GM12878 (cell line): Measurements from ENCODE around the gene TAB2. TPM values are rescaled to one million over a fixed set of nuclear protein-coding genes. Genes with fewer than 3 reads are reported as not detected.

Source experiments
- ATAC-seq: fragments of 200-7000 bp; cut with Tn5 transposase; 3 replicates; pipeline ENCODE4 v1.9.1; 2020; ENCODE audit warnings: mild to moderate bottlenecking, moderate library complexity
- BruUV-seq: library from RNA; stranded (reverse); fragments of 400-500 nt; replicated peaks from 2 replicates; lab custom pipeline; 2021; lab: Mats Ljungman, UMichigan
- CTCF ChIA-PET: fragments of 300-600 bp; sonication (Branson Sonifier 250); formaldehyde crosslinking; extraction: SDS; loops from one replicate; lab custom pipeline; 2021; ENCODE audit warnings: inconsistent platforms; lab: Yijun Ruan, JAX
- POLR2A ChIA-PET: fragments of 350-600 bp; formaldehyde crosslinking; extraction: SDS; loops from one replicate; lab custom pipeline; 2021; ENCODE audit warnings: inconsistent platforms; lab: Charles Lee
- RAD21 ChIA-PET: fragments of 300-600 bp; sonication (Branson Sonifier 250); formaldehyde crosslinking; loops from one replicate; lab custom pipeline; 2023; ENCODE audit warnings: antibody characterized with exemption; ENCODE audit not compliant: unreplicated experiment; lab: Charles Lee
- SMC1A ChIA-PET: fragments of 300-600 bp; sonication (Branson Sonifier 250); formaldehyde crosslinking; loops from one replicate; lab custom pipeline; 2023; ENCODE audit not compliant: unreplicated experiment, uncharacterized antibody; lab: Charles Lee
- DNase-seq: peaks from one replicate; pipeline ENCODE4 v3.0.0-alpha.2; 2011; ENCODE audit warnings: low read depth, low spot score
- FAIRE-seq: peaks from 3 replicates; lab custom pipeline; 2011; peaks lifted over from hg19 to GRCh38; lab: Jason Lieb, UNC
- H2AFZ ChIP-seq: 2 replicates; pipeline ENCODE4 v1.6.0; 2011; ENCODE audit warnings: low read depth, low read length, control low read depth; ENCODE audit not compliant: control insufficient read depth
- H3K27ac ChIP-seq: 2 replicates; pipeline ENCODE4 v1.5.1; 2011; ENCODE audit warnings: control low read depth; ENCODE audit not compliant: control insufficient read depth, insufficient read depth
- H3K27me3 ChIP-seq, 2 experiments: replicated peaks in 1 of 2; 2 replicates each; pipeline versions ENCODE4 v1.6.0 to v1.6.1; 2011; ENCODE audit warnings: low read length in 1 of 2; ENCODE audit not compliant: control insufficient read depth in 2 of 2, insufficient read depth in 2 of 2
- H3K36me3 ChIP-seq, 2 experiments: 2 replicates each; pipeline ENCODE4 v1.5.1; 2011; ENCODE audit warnings: low read length in 1 of 2; ENCODE audit not compliant: control insufficient read depth in 2 of 2, insufficient read depth in 2 of 2
- H3K4me1 ChIP-seq: 2 replicates; pipeline ENCODE4 v1.6.1; 2011; ENCODE audit warnings: mild to moderate bottlenecking, low read length, moderate library complexity, mixed read lengths; ENCODE audit not compliant: control insufficient read depth, insufficient read depth
- H3K4me2 ChIP-seq: 2 replicates; pipeline ENCODE4 v1.6.0; 2011; ENCODE audit warnings: control low read depth; ENCODE audit not compliant: control insufficient read depth, insufficient read depth
- H3K4me3 ChIP-seq: fragments of 200-600 bp; sonication (generic); 2 replicates; pipeline ENCODE4 v1.5.1; 2016
- H3K79me2 ChIP-seq: 2 replicates; pipeline ENCODE4 v1.6.0; 2011; ENCODE audit warnings: low read length; ENCODE audit not compliant: control insufficient read depth, insufficient read depth
- H3K9ac ChIP-seq: 2 replicates; pipeline ENCODE4 v1.8.0; 2011; ENCODE audit warnings: low read length, control low read depth, mixed read lengths; ENCODE audit not compliant: control insufficient read depth, insufficient read depth
- H3K9me3 ChIP-seq: replicated peaks from 3 replicates; pipeline ENCODE4 v1.5.1; 2011; ENCODE audit warnings: mild to moderate bottlenecking, low read length; ENCODE audit not compliant: control insufficient read depth, insufficient read depth
- H4K20me1 ChIP-seq: 2 replicates; pipeline ENCODE4 v1.6.0; 2011; ENCODE audit not compliant: control insufficient read depth, insufficient read depth
- BCL11A ChIP-seq: IDR thresholded peaks from 2 replicates; pipeline ENCODE4 v1.6.1; 2011; ENCODE audit warnings: low read depth, low read length
- BRCA1 ChIP-seq: IDR thresholded peaks from 2 replicates; pipeline ENCODE4 v1.6.1; 2011; ENCODE audit warnings: low read depth, low read length, improper control_type of control experiment
- CEBPB ChIP-seq, 2 experiments: fragments of 150-350 bp in 1 of 2; IDR thresholded peaks; 2 replicates each; pipeline ENCODE4 v1.6.1; 2012 to 2014; ENCODE audit warnings: low read depth in 2 of 2, low read length in 2 of 2, borderline replicate concordance in 1 of 2, inconsistent platforms in 1 of 2
- DPF2 ChIP-seq: fragments of 450-650 bp; IDR thresholded peaks from 2 replicates; pipeline ENCODE4 v1.6.1; 2017; ENCODE audit warnings: mild to moderate bottlenecking
- JUND ChIP-seq: IDR thresholded peaks from 2 replicates; pipeline ENCODE4 v1.6.1; 2012; ENCODE audit warnings: low read depth, mild to moderate bottlenecking, low read length, improper control_type of control experiment, moderate library complexity
- NBN ChIP-seq: fragments of 450-650 bp; IDR thresholded peaks from 2 replicates; pipeline ENCODE4 v1.6.1; 2016
- PAX8 ChIP-seq: fragments of 450-650 bp; IDR thresholded peaks from 2 replicates; pipeline ENCODE4 v1.6.1; 2017; ENCODE audit warnings: mild to moderate bottlenecking, moderate library complexity
- PML ChIP-seq: IDR thresholded peaks from 2 replicates; pipeline ENCODE4 v1.6.1; 2012; ENCODE audit warnings: low read length, inconsistent platforms
- STAT1 ChIP-seq: fragments of 450-650 bp; conservative IDR thresholded peaks from 2 replicates; pipeline ENCODE4 v1.6.1; 2014; ENCODE audit warnings: antibody characterized with exemption, mild to moderate bottlenecking
- TARDBP ChIP-seq: IDR thresholded peaks from 2 replicates; pipeline ENCODE4 v1.6.1; 2016; ENCODE audit warnings: borderline replicate concordance
- YBX1 ChIP-seq: fragments of 450-650 bp; IDR thresholded peaks from 2 replicates; pipeline ENCODE4 v1.6.1; 2016; ENCODE audit warnings: antibody characterized with exemption
- ZZZ3 ChIP-seq: IDR thresholded peaks from 2 replicates; pipeline ENCODE4 v1.6.1; 2011; ENCODE audit warnings: low read depth; ENCODE audit not compliant: control insufficient read depth, insufficient read length
- whole genome bisulfite sequencing: methylation state at CpG from one replicate; pipeline ENCODE4 v1.1.6; 2016; ENCODE audit warnings: low lambda C conversion rate; ENCODE audit not compliant: insufficient replicate concordance, insufficient coverage; ENCODE audit errors: missing lambda C conversion rate; 5-methylcytosine and 5-hydroxymethylcytosine counted together
- in situ Hi-C: fragments of 300-500 bp; cut with MboI; formaldehyde crosslinking; loops from 9 replicates; pipeline ENCODE4 v1.14.3; 2018; ENCODE audit warnings: mixed read lengths
- intact Hi-C: fragments of 100-400 bp; cut with micrococcal nuclease; formaldehyde crosslinking; loops from one replicate; pipeline ENCODE4 v1.14.2; 2022; ENCODE audit not compliant: unreplicated experiment
- polyA plus RNA-seq, 11 experiments: library from polyadenylated mRNA; depleted of rRNA in 4 of 11; unstranded in 6 of 11; stranded (reverse) in 5 of 11; fragments of >200 nt; fragmentation: Nextera tagmentation in 4 of 11; fragmentation: Illumina TruSeq in 1 of 11; extraction: Ambion mirVana in 4 of 11; extraction: Trizol in 1 of 11; gene quantifications; 1 replicate in 1 of 11; 2 replicates in 10 of 11; pipeline versions ENCODE4 v1.2.1 to v1.2.3, GENCODE V29; 2011 to 2016; ENCODE audit warnings: inconsistent platforms in 2 of 11, missing spikeins in 2 of 11, low read depth in 1 of 11
- total RNA-seq, 4 experiments: library from RNA; depleted of rRNA in 3 of 4; stranded (reverse); fragments of >200 nt in 3 of 4; fragmentation: Illumina TruSeq in 1 of 4; extraction: Trizol in 1 of 4; gene quantifications; 2 replicates each; pipeline versions ENCODE4 v1.2.1 to v1.2.3, GENCODE V29; 2013 to 2021
- TF ChIP-seq, protein P1 (sequence below): fragments of 450-650 bp; IDR thresholded peaks from 2 replicates; pipeline ENCODE4 v1.6.1; 2018; ENCODE audit warnings: borderline replicate concordance, mild to moderate bottlenecking; ENCODE audit not compliant: partially characterized antibody
- TF ChIP-seq, protein P2 (sequence below): IDR thresholded peaks from 2 replicates; pipeline ENCODE4 v1.6.1; 2011; ENCODE audit warnings: low read depth, low read length, improper control_type of control experiment, borderline replicate concordance
- TF ChIP-seq, protein P3 (sequence below): IDR thresholded peaks from 2 replicates; pipeline ENCODE4 v1.6.1; 2012; ENCODE audit warnings: low read depth, low read length, improper control_type of control experiment
- TF ChIP-seq, protein P4 (sequence below): IDR thresholded peaks from 2 replicates; pipeline ENCODE4 v1.6.1; 2012; ENCODE audit warnings: low read depth, low read length, improper control_type of control experiment

TAB2 gene
- total and polyA plus RNA-seq, 10 of the 15 experiments (the other 5 are each of a cell fraction or from before 2014, with no cell fraction given) = 8.9 to 66.3 (median 23.0) TPM

DNA sequence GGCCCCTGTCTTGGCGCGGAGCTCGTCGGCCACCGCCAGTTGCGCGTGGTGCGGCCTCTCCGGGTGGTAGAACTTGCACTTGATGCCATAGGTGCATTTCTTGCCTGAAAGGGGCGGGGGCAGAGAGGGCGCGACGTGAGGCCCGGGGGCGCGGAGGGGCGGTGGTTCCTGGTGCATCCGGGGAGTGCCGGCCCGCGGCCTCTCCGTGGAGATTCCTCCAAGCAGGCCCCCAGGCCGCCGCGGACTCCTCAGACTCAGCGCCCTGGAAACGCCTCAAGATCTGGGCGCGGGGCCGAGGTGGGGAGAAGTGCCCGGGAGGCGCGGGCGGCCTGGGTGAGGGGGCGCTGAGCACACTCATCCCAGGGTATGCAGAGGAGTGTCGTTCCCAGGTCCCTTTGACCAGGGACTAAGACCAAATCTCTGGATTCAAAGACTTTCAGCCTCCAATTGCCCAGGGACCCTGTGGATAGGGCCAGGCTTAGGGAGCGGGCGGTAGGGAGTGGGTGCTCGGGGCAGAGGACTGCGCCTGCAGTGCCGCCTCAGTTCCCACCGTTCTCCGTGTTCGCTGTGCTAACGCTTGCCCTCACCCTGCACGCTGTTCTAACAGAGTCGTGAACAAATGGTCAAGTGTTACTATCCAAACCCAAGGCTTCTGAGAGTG is 134.0 kb downstream of the TAB2 start:
- no peak for FAIRE-seq
- H3K9me3 ChIP-seq = no peaks in the 10 kb centered on the region; the same call in 2 of the 3 replicates
- TF ChIP-seq, protein P1, sequence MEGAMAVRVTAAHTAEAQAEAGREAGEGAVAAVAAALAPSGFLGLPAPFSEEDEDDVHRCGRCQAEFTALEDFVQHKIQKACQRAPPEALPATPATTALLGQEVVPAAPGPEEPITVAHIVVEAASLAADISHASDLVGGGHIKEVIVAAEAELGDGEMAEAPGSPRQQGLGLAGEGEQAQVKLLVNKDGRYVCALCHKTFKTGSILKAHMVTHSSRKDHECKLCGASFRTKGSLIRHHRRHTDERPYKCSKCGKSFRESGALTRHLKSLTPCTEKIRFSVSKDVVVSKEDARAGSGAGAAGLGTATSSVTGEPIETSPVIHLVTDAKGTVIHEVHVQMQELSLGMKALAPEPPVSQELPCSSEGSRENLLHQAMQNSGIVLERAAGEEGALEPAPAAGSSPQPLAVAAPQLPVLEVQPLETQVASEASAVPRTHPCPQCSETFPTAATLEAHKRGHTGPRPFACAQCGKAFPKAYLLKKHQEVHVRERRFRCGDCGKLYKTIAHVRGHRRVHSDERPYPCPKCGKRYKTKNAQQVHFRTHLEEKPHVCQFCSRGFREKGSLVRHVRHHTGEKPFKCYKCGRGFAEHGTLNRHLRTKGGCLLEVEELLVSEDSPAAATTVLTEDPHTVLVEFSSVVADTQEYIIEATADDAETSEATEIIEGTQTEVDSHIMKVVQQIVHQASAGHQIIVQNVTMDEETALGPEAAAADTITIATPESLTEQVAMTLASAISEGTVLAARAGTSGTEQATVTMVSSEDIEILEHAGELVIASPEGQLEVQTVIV = no peak
- no peak for TF ChIP-seq BCL11A
- TF ChIP-seq, protein P2, sequence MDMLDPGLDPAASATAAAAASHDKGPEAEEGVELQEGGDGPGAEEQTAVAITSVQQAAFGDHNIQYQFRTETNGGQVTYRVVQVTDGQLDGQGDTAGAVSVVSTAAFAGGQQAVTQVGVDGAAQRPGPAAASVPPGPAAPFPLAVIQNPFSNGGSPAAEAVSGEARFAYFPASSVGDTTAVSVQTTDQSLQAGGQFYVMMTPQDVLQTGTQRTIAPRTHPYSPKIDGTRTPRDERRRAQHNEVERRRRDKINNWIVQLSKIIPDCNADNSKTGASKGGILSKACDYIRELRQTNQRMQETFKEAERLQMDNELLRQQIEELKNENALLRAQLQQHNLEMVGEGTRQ = no peak
- TF ChIP-seq STAT1 = no peak
- no peak for TF ChIP-seq BRCA1
- TF ChIP-seq YBX1 = no peak
- no peak for TF ChIP-seq DPF2
- TF ChIP-seq PML = no peak
- TF ChIP-seq CEBPB (IDR thresholded peaks at IDR 0.05; ENCODE audit: borderline replicate concordance in 1 of 2, low read depth in 2 of 2, low read length in 2 of 2) = no peak
- TF ChIP-seq, protein P3, sequence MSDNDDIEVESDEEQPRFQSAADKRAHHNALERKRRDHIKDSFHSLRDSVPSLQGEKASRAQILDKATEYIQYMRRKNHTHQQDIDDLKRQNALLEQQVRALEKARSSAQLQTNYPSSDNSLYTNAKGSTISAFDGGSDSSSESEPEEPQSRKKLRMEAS = no peak
- TF ChIP-seq, protein P4, sequence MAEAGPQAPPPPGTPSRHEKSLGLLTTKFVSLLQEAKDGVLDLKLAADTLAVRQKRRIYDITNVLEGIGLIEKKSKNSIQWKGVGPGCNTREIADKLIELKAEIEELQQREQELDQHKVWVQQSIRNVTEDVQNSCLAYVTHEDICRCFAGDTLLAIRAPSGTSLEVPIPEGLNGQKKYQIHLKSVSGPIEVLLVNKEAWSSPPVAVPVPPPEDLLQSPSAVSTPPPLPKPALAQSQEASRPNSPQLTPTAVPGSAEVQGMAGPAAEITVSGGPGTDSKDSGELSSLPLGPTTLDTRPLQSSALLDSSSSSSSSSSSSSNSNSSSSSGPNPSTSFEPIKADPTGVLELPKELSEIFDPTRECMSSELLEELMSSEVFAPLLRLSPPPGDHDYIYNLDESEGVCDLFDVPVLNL = no peak
- TF ChIP-seq ZZZ3 = no peak
- TF ChIP-seq NBN = no peak
- TF ChIP-seq JUND = no peak
- no peak for TF ChIP-seq PAX8
- TF ChIP-seq TARDBP = no peak
- intact Hi-C loops = no loop called here
- peaks cover 4 to 22% of the 10 kb centered on the region in 2 experiments; a peak in 3 of 4 replicates for H3K36me3 ChIP-seq
- SMC1A ChIA-PET = interaction anchor here (0.8 to 2.0 kb wide), 2 partner anchors 65 to 367 kb away, joined by 3 to 4 read pairs; no protein-coding TSS in a partner anchor
- no peaks in the 10 kb centered on the region for H3K79me2 ChIP-seq
- H4K20me1 ChIP-seq = no peaks in the 10 kb centered on the region
- DNase-seq = no peak
- no peak overlapping the region for H3K27ac ChIP-seq
- no peak overlapping the region for H2AFZ ChIP-seq
- no peaks in the 10 kb centered on the region for H3K4me1 ChIP-seq
- no peak overlapping the region for H3K4me2 ChIP-seq
- ATAC-seq = no peak
- WGBS = over 99% methylated on average over 46 of the region's 47 CpGs
- in situ Hi-C loops = no loop called here
- H3K4me3 ChIP-seq = no peak overlapping the region
- BruUV-seq = no TSS peak
- RAD21 ChIA-PET = no interaction called here
- no peaks in the 10 kb centered on the region for H3K27me3 ChIP-seq
- POLR2A ChIA-PET = interaction anchor here (0.6 to 1.0 kb wide), 2 partner anchors 12 to 39 kb away, joined by 4 read pairs; no protein-coding TSS in a partner anchor
- no peak overlapping the region for H3K9ac ChIP-seq
- CTCF ChIA-PET = no interaction called here
